Fibroblast of lung (primary cell): Measurements from ENCODE around the gene TBC1D23. TPM values are rescaled to one million over a fixed set of nuclear protein-coding genes. Genes with fewer than 3 reads are reported as not detected.

Experiments
- DNase-seq, 2 donors: peaks; one replicate each; pipeline versions ENCODE4 v3.0.0 to v3.0.0-alpha.2; 2010; ENCODE audit warnings: low read depth in 2 of 2
- H2AFZ ChIP-seq: 2 replicates; pipeline ENCODE4 v1.5.1; 2012; ENCODE audit warnings: low read length, control low read depth, inconsistent platforms
- H3K27ac ChIP-seq: 2 replicates; pipeline ENCODE4 v1.5.1; 2011; ENCODE audit warnings: low read length, control low read depth; ENCODE audit not compliant: insufficient read depth
- H3K27me3 ChIP-seq: 2 replicates; pipeline ENCODE4 v1.5.1; 2011; ENCODE audit warnings: mild to moderate bottlenecking, low read length; ENCODE audit not compliant: control insufficient read depth, insufficient read depth
- H3K36me3 ChIP-seq: 2 replicates; pipeline ENCODE4 v1.5.1; 2011; ENCODE audit warnings: low read length; ENCODE audit not compliant: control insufficient read depth, insufficient read depth
- H3K4me1 ChIP-seq: 2 replicates; pipeline ENCODE4 v1.5.1; 2011; ENCODE audit warnings: low read length; ENCODE audit not compliant: control insufficient read depth, insufficient read depth; ENCODE audit errors: extremely low read depth
- H3K4me2 ChIP-seq: 2 replicates; pipeline ENCODE4 v1.5.1; 2011; ENCODE audit warnings: low read length, control low read depth; ENCODE audit not compliant: insufficient read depth; ENCODE audit errors: extremely low read depth
- H3K4me3 ChIP-seq, 4 experiments: fragments of 200-600 bp in 1 of 4; sonication (generic) in 1 of 4; replicated peaks in 1 of 4; 2 replicates each; pipeline ENCODE4 v1.5.1; 2011 to 2016; ENCODE audit warnings: low read length in 4 of 4, low read depth in 3 of 4, mild to moderate bottlenecking in 3 of 4, control low read depth in 2 of 4, inconsistent platforms in 1 of 4, mixed read lengths in 1 of 4; ENCODE audit not compliant: insufficient read depth in 1 of 4; ENCODE audit errors: control extremely low read depth in 1 of 4
- H3K79me2 ChIP-seq: 2 replicates; pipeline ENCODE4 v1.5.1; 2012; ENCODE audit warnings: mild to moderate bottlenecking, low read length, inconsistent platforms; ENCODE audit not compliant: control insufficient read depth, insufficient read depth
- H3K9ac ChIP-seq: 2 replicates; pipeline ENCODE4 v1.5.1; 2011; ENCODE audit warnings: mild to moderate bottlenecking, low read length, control low read depth; ENCODE audit not compliant: insufficient read depth
- H3K9me3 ChIP-seq: 2 replicates; pipeline ENCODE4 v1.5.1; 2012; ENCODE audit warnings: low read depth, low read length; ENCODE audit not compliant: control insufficient read depth, insufficient read depth
- H4K20me1 ChIP-seq: 2 replicates; pipeline ENCODE4 v1.5.1; 2011; ENCODE audit warnings: low read length; ENCODE audit not compliant: control insufficient read depth, insufficient read depth; ENCODE audit errors: extremely low read depth
- CTCF ChIP-seq, 2 donors: IDR thresholded peaks in 1 of 2; conservative IDR thresholded peaks in 1 of 2; 1 replicate in 1 of 2; 2 replicates in 1 of 2; pipeline ENCODE4 v1.5.1; 2011 to 2012; ENCODE audit warnings: low read length in 2 of 2, control low read depth in 1 of 2, inconsistent platforms in 1 of 2, low read depth in 1 of 2, mild to moderate bottlenecking in 1 of 2
- EZH2 ChIP-seq: IDR thresholded peaks from 2 replicates; pipeline ENCODE4 v1.5.1; 2012; ENCODE audit warnings: low read length, control low read depth, mild to moderate bottlenecking; ENCODE audit errors: missing control alignments
- polyA plus RNA-seq, 2 donors: library from polyadenylated mRNA; depleted of rRNA in 1 of 2; stranded (reverse) in 1 of 2; unstranded in 1 of 2; fragments of >200 nt; gene quantifications; 2 replicates each; pipeline ENCODE4 v1.2.1, GENCODE V29; 2011 to 2012; ENCODE audit warnings: missing spikeins in 1 of 2
- total RNA-seq: library from RNA; depleted of rRNA; stranded (reverse); fragments of >200 nt; gene quantifications from 2 replicates; pipeline ENCODE4 v1.2.1, GENCODE V29; 2014

TBC1D23 gene
- total and polyA plus RNA-seq, 2 donors (not counting 1 experiment from before 2014, with no cell fraction given), result 54.9 to 121 TPM

- no peaks in the 10 kb centered on the region for H4K20me1 ChIP-seq
- DNase-seq, result no peak
- H3K9me3 ChIP-seq, result no peaks in the 10 kb centered on the region
- H3K27me3 ChIP-seq, result no peaks in the 10 kb centered on the region
- no peaks in the 10 kb centered on the region for H3K4me1 ChIP-seq
- H3K4me2 ChIP-seq, result no peak overlapping the region
- no peak overlapping the region for H2AFZ ChIP-seq
- TF ChIP-seq CTCF (conservative IDR thresholded peaks at IDR 0.05 in 1 of 2, IDR thresholded peaks at IDR 0.05 in 1 of 2; ENCODE audit: low read depth in 1 of 2, low read length in 2 of 2) (no peak), EZH2 (no peak)
- H3K27ac ChIP-seq, result no peak overlapping the region
- no peak overlapping the region for H3K9ac ChIP-seq
- H3K36me3 ChIP-seq, result peaks cover 9% of the 10 kb centered on the region
- no peaks in the 10 kb centered on the region for H3K79me2 ChIP-seq
- H3K4me3 ChIP-seq, result no peak overlapping the region
These were observed 100.1 kb downstream of the TBC1D23 start for GRCh38 chr3:100360757-100361496.

GRCh38 chr3:100361897-100362296 lies 101.1 kb downstream of the TBC1D23 start:
- H3K9me3 ChIP-seq, result no peaks in the 10 kb centered on the region
- H3K79me2 ChIP-seq, result no peaks in the 10 kb centered on the region
- TF ChIP-seq EZH2 (no peak), CTCF (conservative IDR thresholded peaks at IDR 0.05 in 1 of 2, IDR thresholded peaks at IDR 0.05 in 1 of 2; ENCODE audit: low read depth in 1 of 2, low read length in 2 of 2) (no peak)
- H3K36me3 ChIP-seq, result peaks cover 9% of the 10 kb centered on the region
- H4K20me1 ChIP-seq, result no peaks in the 10 kb centered on the region
- H2AFZ ChIP-seq, result no peak overlapping the region
- no peak overlapping the region for H3K4me2 ChIP-seq
- H3K4me1 ChIP-seq, result no peaks in the 10 kb centered on the region
- DNase-seq, result no peak
- H3K27me3 ChIP-seq, result no peaks in the 10 kb centered on the region
- H3K9ac ChIP-seq, result no peak overlapping the region
- H3K4me3 ChIP-seq, result no peak overlapping the region
- H3K27ac ChIP-seq, result no peak overlapping the region

GRCh38 chr3:100364421-100364820 lies 103.6 kb downstream of the TBC1D23 start:
- Histone ChIP-seq H3K36me3 (peaks cover 12% of the 10 kb centered on the region), H3K4me2 (no peak overlapping the region), H3K9me3 (no peaks in the 10 kb centered on the region), H4K20me1 (no peaks in the 10 kb centered on the region), H3K79me2 (no peaks in the 10 kb centered on the region), H3K27me3 (no peaks in the 10 kb centered on the region), H3K27ac (no peak overlapping the region), H3K9ac (no peak overlapping the region), H3K4me1 (no peaks in the 10 kb centered on the region), H2AFZ (no peak overlapping the region), H3K4me3 (no peak overlapping the region)
- no peak for TF ChIP-seq CTCF (conservative IDR thresholded peaks at IDR 0.05 in 1 of 2, IDR thresholded peaks at IDR 0.05 in 1 of 2; ENCODE audit: low read depth in 1 of 2, low read length in 2 of 2)
- TF ChIP-seq EZH2, result no peak
- no peak for DNase-seq
